Nephron (organoid): Measurements from ENCODE around the gene TIMM13.

Source experiments
- H3K27ac Mint-ChIP-seq, 3 experiments: 2 replicates each; pipeline ENCODE4 v1.8.0; 2020; ENCODE audit warnings: mixed read lengths in 3 of 3, mild to moderate bottlenecking in 2 of 3, moderate library complexity in 1 of 3
- H3K27me3 Mint-ChIP-seq: 2 replicates; pipeline ENCODE4 v1.8.0; 2021; ENCODE audit warnings: low read depth, mild to moderate bottlenecking, moderate library complexity, mixed read lengths
- H3K36me3 Mint-ChIP-seq: 2 replicates; pipeline ENCODE4 v1.8.0; 2020; ENCODE audit warnings: low read depth, mixed read lengths
- H3K4me1 Mint-ChIP-seq: 2 replicates; pipeline ENCODE4 v1.8.0; 2020; ENCODE audit warnings: mixed read lengths
- H3K4me3 Mint-ChIP-seq, 3 experiments: 2 replicates each; pipeline ENCODE4 v1.8.0; 2020; ENCODE audit warnings: mild to moderate bottlenecking in 3 of 3, mixed read lengths in 3 of 3, moderate library complexity in 2 of 3
- H3K9me3 Mint-ChIP-seq: 2 replicates; pipeline ENCODE4 v1.8.0; 2020; ENCODE audit warnings: mixed read lengths
- CTCF ChIP-seq, 3 experiments: fragments of 200-600 bp; sonication (generic); IDR thresholded peaks; one replicate each; pipeline ENCODE4 v1.5.0; 2021; ENCODE audit warnings: antibody characterized with exemption in 3 of 3; ENCODE audit not compliant: unreplicated experiment in 3 of 3

Gene TIMM13

GRCh38 chr19:2429917-2430535 is 2.6 kb upstream of the TIMM13 start:
- H3K9me3 Mint-ChIP-seq = no peaks in the 10 kb centered on the region
- H3K27ac Mint-ChIP-seq = peak overlapping the region in 2 of 3 experiments; percentile 54 to 61
- peak overlapping the region in 1 of 3 experiments; percentile 64 for H3K4me3 Mint-ChIP-seq
- H3K4me1 Mint-ChIP-seq = peaks cover 15% of the 10 kb centered on the region
- no peaks in the 10 kb centered on the region for H3K27me3 Mint-ChIP-seq
- H3K36me3 Mint-ChIP-seq = peaks cover 14% of the 10 kb centered on the region
- no peak for TF ChIP-seq CTCF (IDR thresholded peaks at IDR 0.05; ENCODE audit: unreplicated experiment in 3 of 3)

- no peak for TF ChIP-seq CTCF (IDR thresholded peaks at IDR 0.05; ENCODE audit: unreplicated experiment in 3 of 3)
- peak overlapping the region in 1 of 3 experiments; percentile 23 for H3K4me3 Mint-ChIP-seq
- H3K27ac Mint-ChIP-seq = no peak overlapping the region
- H3K9me3 Mint-ChIP-seq = no peaks in the 10 kb centered on the region
- peaks cover 14% of the 10 kb centered on the region for H3K36me3 Mint-ChIP-seq
- peaks cover 15% of the 10 kb centered on the region for H3K4me1 Mint-ChIP-seq
- H3K27me3 Mint-ChIP-seq = no peaks in the 10 kb centered on the region
Measured at GRCh38 chr19:2428756-2429711, 1.6 kb upstream of the TIMM13 start.

GRCh38 chr19:2428321-2428690 is 920 bp upstream of the TIMM13 start:
- Mint-ChIP-seq H3K9me3 (no peaks in the 10 kb centered on the region), H3K36me3 (peaks cover 14% of the 10 kb centered on the region), H3K27me3 (no peaks in the 10 kb centered on the region), H3K4me3 (peak overlapping the region; percentile 97 to 98 (median 97)), H3K27ac (peak overlapping the region; percentile 93 to 98 (median 98)), H3K4me1 (peaks cover 15% of the 10 kb centered on the region)
- TF ChIP-seq CTCF (IDR thresholded peaks at IDR 0.05; ENCODE audit: unreplicated experiment in 3 of 3) = no peak

- no peaks in the 10 kb centered on the region for H3K27me3 Mint-ChIP-seq
- H3K4me3 Mint-ChIP-seq = peak overlapping the region; percentile 97 to 98 (median 97)
- H3K36me3 Mint-ChIP-seq = peaks cover 11% of the 10 kb centered on the region
- no peak for TF ChIP-seq CTCF (IDR thresholded peaks at IDR 0.05; ENCODE audit: unreplicated experiment in 3 of 3)
- peaks cover 15% of the 10 kb centered on the region for H3K4me1 Mint-ChIP-seq
- no peaks in the 10 kb centered on the region for H3K9me3 Mint-ChIP-seq
- H3K27ac Mint-ChIP-seq = peak overlapping the region; percentile 93 to 98 (median 98)
Measured at GRCh38 chr19:2426611-2427428, 566 bp downstream of the TIMM13 start.

GRCh38 chr19:2425622-2426581 is 1.5 kb downstream of the TIMM13 start:
- Mint-ChIP-seq H3K9me3 (no peaks in the 10 kb centered on the region), H3K36me3 (peaks cover 9% of the 10 kb centered on the region)
- TF ChIP-seq CTCF (IDR thresholded peaks at IDR 0.05; ENCODE audit: unreplicated experiment in 3 of 3) = no peak

More at GRCh38 chr19:2425622-2426581, 1.5 kb downstream of the TIMM13 start:
- H3K4me1 Mint-ChIP-seq = peaks cover 15% of the 10 kb centered on the region
- no peaks in the 10 kb centered on the region for H3K27me3 Mint-ChIP-seq
- H3K4me3 Mint-ChIP-seq = peak overlapping the region; percentile 97 to 98 (median 97)
- peak overlapping the region in 2 of 3 experiments; percentile 12 to 31 for H3K27ac Mint-ChIP-seq
